OCI-LY3 (cell line): Measurements from ENCODE around the gene DPYD.

Source experiments
- H2AFZ ChIP-seq: fragments of 200-600, 300-600 bp; shearing (Covaris generic); 2 replicates; pipeline ENCODE4 v1.6.0; 2014; ENCODE audit warnings: antibody characterized with exemption, low read depth, low read length
- H3K27ac ChIP-seq: fragments of 200-600, 300-600 bp; sonication (generic); 2 replicates; pipeline ENCODE4 v1.5.1; 2014; ENCODE audit warnings: mild to moderate bottlenecking, low read length, moderate library complexity, mixed read lengths
- H3K27me3 ChIP-seq: fragments of 200-600, 300-600 bp; sonication (generic); 2 replicates; pipeline ENCODE4 v1.6.1; 2014; ENCODE audit warnings: low read depth, low read length, mixed read lengths
- H3K36me3 ChIP-seq: fragments of 200-600, 300-600 bp; sonication (generic); replicated peaks from 2 replicates; pipeline ENCODE3; 2014; ENCODE audit warnings: low read depth, low read length, mixed read lengths
- H3K4me1 ChIP-seq: fragments of 300-600, 200-600 bp; sonication (generic); 2 replicates; pipeline ENCODE4 v1.6.1; 2014; ENCODE audit warnings: low read length, mixed read lengths
- H3K4me2 ChIP-seq: fragments of 200-600, 300-600 bp; sonication (generic); 2 replicates; pipeline ENCODE4 v1.6.1; 2014; ENCODE audit warnings: low read length, mixed read lengths
- H3K4me3 ChIP-seq: fragments of 300-600, 200-600 bp; sonication (generic); 2 replicates; pipeline ENCODE4 v1.5.1; 2014; ENCODE audit warnings: antibody characterized with exemption, mild to moderate bottlenecking, low read length, moderate library complexity
- H3K79me2 ChIP-seq: fragments of 300-600, 200-600 bp; shearing (Covaris generic); 2 replicates; pipeline ENCODE4 v1.6.1; 2014; ENCODE audit warnings: mild to moderate bottlenecking, low read length, mixed read lengths
- H3K9ac ChIP-seq: fragments of 300-600, 200-600 bp; shearing (Covaris generic); 2 replicates; pipeline ENCODE4 v1.6.0; 2014; ENCODE audit warnings: mild to moderate bottlenecking, low read length, moderate library complexity
- H3K9me3 ChIP-seq: fragments of 200-600, 300-600 bp; shearing (Covaris generic); 2 replicates; pipeline ENCODE4 v1.6.1; 2014; ENCODE audit warnings: low read length, mixed read lengths; ENCODE audit not compliant: insufficient read depth
- H4K20me1 ChIP-seq: fragments of 200-600, 300-600 bp; sonication (generic); 2 replicates; pipeline ENCODE4 v1.6.1; 2016; ENCODE audit warnings: low read length, mixed read lengths; ENCODE audit not compliant: insufficient read depth
- CTCF ChIP-seq: fragments of 200-600, 300-600 bp; sonication (generic); IDR thresholded peaks from 2 replicates; pipeline ENCODE4 v1.5.1; 2014; ENCODE audit warnings: antibody characterized with exemption, low read length, low read depth
- EZH2phosphoT487 ChIP-seq: fragments of 200-600 bp; shearing (Covaris generic); IDR thresholded peaks from 2 replicates; pipeline ENCODE4 v1.6.1; 2018; ENCODE audit warnings: antibody characterized with exemption, mixed run types, low read depth

DPYD gene

DNA sequence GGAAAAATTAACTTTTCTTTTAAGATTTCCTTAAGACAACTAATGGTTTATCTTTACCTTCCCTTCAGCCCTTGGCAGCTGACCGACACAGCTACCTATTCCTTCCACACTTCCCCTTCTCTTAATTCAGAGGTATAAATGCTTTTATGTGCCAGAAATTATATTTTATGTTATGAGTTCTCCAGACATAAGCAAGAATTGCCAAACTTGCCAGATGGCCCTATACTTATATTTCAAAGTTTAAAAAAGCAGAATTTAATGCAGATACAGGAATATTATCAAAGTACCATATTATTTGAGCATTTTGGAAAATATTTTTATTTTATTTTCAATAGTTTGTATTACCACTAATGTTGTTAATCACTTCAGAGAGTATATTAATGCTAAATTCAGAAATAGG, 754.2 kb downstream of the DPYD start:
- Histone ChIP-seq H3K9ac (no peak overlapping the region), H4K20me1 (no peaks in the 10 kb centered on the region), H3K79me2 (no peaks in the 10 kb centered on the region), H2AFZ (no peak overlapping the region), H3K27me3 (peaks cover 3% of the 10 kb centered on the region; the same call in 1 of the 2 replicates), H3K9me3 (no peaks in the 10 kb centered on the region), H3K36me3 (no peaks in the 10 kb centered on the region), H3K4me2 (no peak overlapping the region), H3K4me3 (no peak overlapping the region), H3K4me1 (peaks cover 11% of the 10 kb centered on the region), H3K27ac (no peak overlapping the region)
- TF ChIP-seq CTCF: no peak
- TF ChIP-seq EZH2phosphoT487: no peak

DNA sequence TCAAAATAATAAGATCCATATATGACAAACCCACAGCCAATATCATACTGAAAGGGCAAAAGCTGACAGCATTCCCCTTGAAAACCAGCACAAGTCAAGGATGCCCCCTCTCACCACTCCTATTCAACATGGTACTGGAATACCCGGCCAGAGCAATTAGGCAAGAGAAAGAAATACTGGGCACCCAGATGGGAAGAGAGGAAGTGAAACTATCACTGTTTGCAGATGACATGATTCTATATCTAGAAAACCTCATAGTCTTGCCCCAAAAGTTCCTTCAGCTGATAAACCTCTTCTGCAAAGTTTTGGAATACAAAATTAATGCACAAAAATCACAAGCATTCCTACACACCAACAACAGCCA, 756.6 kb downstream of the DPYD start:
- Histone ChIP-seq H3K27ac (no peak overlapping the region), H3K79me2 (no peaks in the 10 kb centered on the region), H2AFZ (no peak overlapping the region), H3K4me3 (no peak overlapping the region), H3K9me3 (no peaks in the 10 kb centered on the region), H3K4me1 (peaks cover 18% of the 10 kb centered on the region), H3K36me3 (no peaks in the 10 kb centered on the region), H4K20me1 (no peaks in the 10 kb centered on the region), H3K4me2 (no peak overlapping the region), H3K27me3 (peaks cover 6% of the 10 kb centered on the region), H3K9ac (no peak overlapping the region)
- TF ChIP-seq CTCF (no peak), EZH2phosphoT487 (no peak)

DNA sequence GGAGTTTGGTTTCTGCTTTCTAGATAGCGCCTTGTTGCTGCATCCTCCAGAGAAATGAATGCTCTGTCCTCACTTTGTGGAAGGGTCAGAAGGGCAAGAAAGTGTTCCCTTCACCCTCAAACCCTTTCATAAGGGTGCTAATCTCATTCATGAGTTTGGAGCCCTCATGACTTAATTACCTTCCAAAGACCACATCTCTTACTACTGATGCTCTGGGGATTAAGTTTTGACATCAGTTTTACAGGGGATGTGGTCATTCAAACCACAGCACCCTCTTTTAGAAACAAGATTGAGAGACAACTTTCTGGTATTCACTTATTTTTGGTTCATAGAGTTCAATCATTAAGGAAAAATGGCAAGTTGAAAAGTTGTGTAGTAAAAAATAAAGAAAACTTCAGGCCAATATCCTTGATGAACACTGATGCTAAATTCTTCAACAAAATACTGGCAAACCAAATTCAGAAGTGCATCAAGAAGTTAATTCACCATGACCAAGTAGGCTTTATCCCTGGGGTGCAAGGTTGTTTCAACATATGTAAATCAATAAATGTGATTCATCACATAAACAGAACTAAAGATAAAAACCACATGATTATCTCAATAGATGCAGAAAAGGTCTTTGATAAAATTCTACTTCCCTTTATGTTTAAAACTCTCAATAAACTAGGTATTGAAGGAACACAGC, 757.1 kb downstream of the DPYD start:
- H3K9ac ChIP-seq: no peak overlapping the region
- no peak overlapping the region for H3K4me3 ChIP-seq
- no peak overlapping the region for H3K27ac ChIP-seq
- H2AFZ ChIP-seq: no peak overlapping the region
- H3K79me2 ChIP-seq: no peaks in the 10 kb centered on the region
- H3K9me3 ChIP-seq: no peaks in the 10 kb centered on the region
- H4K20me1 ChIP-seq: no peaks in the 10 kb centered on the region
- peaks cover 6% of the 10 kb centered on the region for H3K27me3 ChIP-seq
- peaks cover 24% of the 10 kb centered on the region for H3K4me1 ChIP-seq
- no peak overlapping the region for H3K4me2 ChIP-seq
- H3K36me3 ChIP-seq: no peaks in the 10 kb centered on the region
- TF ChIP-seq EZH2phosphoT487: no peak
- TF ChIP-seq CTCF: no peak

- Histone ChIP-seq H3K79me2 (no peaks in the 10 kb centered on the region), H3K4me1 (peaks cover 28% of the 10 kb centered on the region), H4K20me1 (no peaks in the 10 kb centered on the region), H3K27ac (no peak overlapping the region), H3K36me3 (no peaks in the 10 kb centered on the region), H3K4me3 (no peak overlapping the region), H3K9ac (no peak overlapping the region), H3K27me3 (peaks cover 13% of the 10 kb centered on the region), H3K4me2 (no peak overlapping the region), H2AFZ (no peak overlapping the region), H3K9me3 (no peaks in the 10 kb centered on the region)
- no peak for TF ChIP-seq CTCF
- no peak for TF ChIP-seq EZH2phosphoT487
These were observed 760.0 kb downstream of the DPYD start for GRCh38 chr1:97160818-97161217.
